HG02759 (cell line): ENCODE results near the gene MT2A.
"Not testable (repeated sequence)": the region's sequence is repeated elsewhere in the genome, so short reads cannot be mapped to it uniquely, and the experiment has no call there.

Experiments used
- ATAC-seq: cut with Tn5 transposase; IDR thresholded peaks from one replicate; pipeline ENCODE4 v1.9.1; 2021; ENCODE audit warnings: mild to moderate bottlenecking, moderate library complexity; ENCODE audit not compliant: unreplicated experiment

Gene MT2A

GRCh38 chr16:56608043-56608875, at the start of gene MT2A:
Gene MT2A, plus strand, starts transcription at chr16:56608584. Its CDS starts 72 bp downstream, at chr16:56608656.
- peak; percentile 88 for ATAC-seq

- ATAC-seq, result no peak
Observed at GRCh38 chr16:56559109-56559508, 49.3 kb upstream of the MT2A start.

- no peak for ATAC-seq
Observed at GRCh38 chr16:56560447-56560846, 47.9 kb upstream of the MT2A start.

- ATAC-seq, result no peak
Observed at GRCh38 chr16:56561126-56561525, 47.3 kb upstream of the MT2A start.

- no peak for ATAC-seq
Observed at GRCh38 chr16:56564793-56565477, 43.4 kb upstream of the MT2A start, which contains the start of gene MT4. Gene MT4, plus strand, starts transcription at chr16:56565073. Its CDS starts 56 bp downstream, at chr16:56565129.

GRCh38 chr16:56569971-56570370, 38.4 kb upstream of the MT2A start:
- ATAC-seq, result no peak

GRCh38 chr16:56571525-56571924, 36.9 kb upstream of the MT2A start:
- ATAC-seq, result no peak

- ATAC-seq, result no peak
Observed at GRCh38 chr16:56574625-56575024, 33.8 kb upstream of the MT2A start.

- ATAC-seq, result peak; percentile 85
Observed at GRCh38 chr16:56576585-56577299, 31.6 kb upstream of the MT2A start.

GRCh38 chr16:56577300-56577625, 31.1 kb upstream of the MT2A start:
- ATAC-seq, result no peak

GRCh38 chr16:56580391-56581048, 27.9 kb upstream of the MT2A start:
- ATAC-seq, result no peak

- not testable (repeated sequence) for ATAC-seq
Observed at GRCh38 chr16:56582911-56583310, 25.5 kb upstream of the MT2A start.

- no peak for ATAC-seq
Observed at GRCh38 chr16:56583351-56584168, 24.8 kb upstream of the MT2A start.

GRCh38 chr16:56584276-56584675, 24.1 kb upstream of the MT2A start:
- no peak for ATAC-seq

- no peak for ATAC-seq
Observed at GRCh38 chr16:56588781-56589140, 19.6 kb upstream of the MT2A start.

GRCh38 chr16:56589141-56590039, 19.0 kb upstream of the MT2A start, which contains the start of gene MT3:
Gene MT3, plus strand, starts transcription at chr16:56589528. Its CDS starts 63 bp downstream, at chr16:56589591.
- no peak for ATAC-seq

- ATAC-seq, result no peak
Observed at GRCh38 chr16:56591377-56592060, 16.9 kb upstream of the MT2A start.

- no peak for ATAC-seq
Observed at GRCh38 chr16:56593573-56594291, 14.7 kb upstream of the MT2A start.
